K562 (cell line): ENCODE data around the gene SLC27A6. TPM values are rescaled to one million over a fixed set of nuclear protein-coding genes. Genes with fewer than 3 reads are reported as not detected.

Source experiments
- ARID3A ChIP-seq: IDR thresholded peaks from 2 replicates; pipeline ENCODE4 v1.6.1; 2012; ENCODE audit warnings: low read depth, low read length, improper control_type of control experiment, borderline replicate concordance
- ATF1 ChIP-seq, 2 experiments: fragments of 450-650 bp in 1 of 2; IDR thresholded peaks; 2 replicates each; pipeline ENCODE4 v1.6.1; 2016; ENCODE audit warnings: missing compliant biosample characterization in 1 of 2, missing genetic modification characterization in 1 of 2
- ATF7 ChIP-seq: fragments of 450-650 bp; IDR thresholded peaks from 2 replicates; pipeline ENCODE4 v1.7.1; 2014; ENCODE audit warnings: mild to moderate bottlenecking, moderate library complexity
- HNRNPUL1 ChIP-seq: fragments of 200-400 bp; formaldehyde crosslinking; IDR thresholded peaks from 2 replicates; pipeline ENCODE4 v1.6.1; 2017; ENCODE audit warnings: low read length
- NCOA1 ChIP-seq: fragments of 450-650 bp; IDR thresholded peaks from 2 replicates; pipeline ENCODE4 v1.6.1; 2016; ENCODE audit warnings: low read depth
- NEUROD1 ChIP-seq: fragments of 150-350 bp; IDR thresholded peaks from 2 replicates; pipeline ENCODE4 v1.6.1; 2014; ENCODE audit warnings: borderline replicate concordance, low read length, low read depth; ENCODE audit not compliant: partially characterized antibody
- NFIC ChIP-seq: fragments of 450-650 bp; IDR thresholded peaks from 2 replicates; pipeline ENCODE4 v1.6.1; 2017; ENCODE audit warnings: mild to moderate bottlenecking, inconsistent platforms
- NR2C2 ChIP-seq, 2 experiments: fragments of 200-800 bp in 1 of 2; sonication (Bioruptor generic) in 1 of 2; sonication (generic) in 1 of 2; formaldehyde crosslinking in 1 of 2; IDR thresholded peaks; 2 replicates each; pipeline versions ENCODE4 v1.6.1 to v1.8.0; 2016 to 2022; ENCODE audit warnings: mild to moderate bottlenecking in 1 of 2, missing compliant biosample characterization in 1 of 2, missing genetic modification characterization in 1 of 2, missing genetic modification reagents in 1 of 2
- RCOR1 ChIP-seq, 2 experiments: IDR thresholded peaks; 2 replicates each; pipeline ENCODE4 v1.6.1; 2012; ENCODE audit warnings: low read depth in 2 of 2, low read length in 2 of 2, borderline replicate concordance in 1 of 2, improper control_type of control experiment in 1 of 2
- SETDB1 ChIP-seq: IDR thresholded peaks from one replicate; pipeline ENCODE4 v1.6.1; 2012; ENCODE audit warnings: low read length, control low read depth, inconsistent platforms
- TAF7 ChIP-seq: fragments of 450-650 bp; IDR thresholded peaks from 2 replicates; pipeline ENCODE4 v1.6.1; 2016; ENCODE audit warnings: missing genetic modification characterization, missing compliant biosample characterization
- TRIM24 ChIP-seq, 2 experiments: fragments of 450-650 bp; IDR thresholded peaks; 2 replicates each; pipeline ENCODE4 v1.6.1; 2016
- XRCC4 ChIP-seq: IDR thresholded peaks from one replicate; pipeline ENCODE4 v1.6.1; 2011; ENCODE audit not compliant: insufficient read depth, insufficient read length; ENCODE audit errors: extremely low read depth
- XRCC5 ChIP-seq: fragments of 200-400 bp; formaldehyde crosslinking; IDR thresholded peaks from 2 replicates; pipeline ENCODE4 v1.6.1; 2017; ENCODE audit warnings: low read depth, mild to moderate bottlenecking, low read length
- ZNF124 ChIP-seq: sonication (generic); formaldehyde crosslinking; IDR thresholded peaks from 2 replicates; pipeline ENCODE4 v1.8.1; 2022; ENCODE audit warnings: missing genetic modification reagents
- ZNF232 ChIP-seq: sonication (generic); formaldehyde crosslinking; IDR thresholded peaks from 2 replicates; pipeline ENCODE4 v1.8.0; 2022; ENCODE audit warnings: mild to moderate bottlenecking, missing genetic modification reagents
- ZNF584 ChIP-seq: fragments of 200-800 bp; sonication (Bioruptor generic); IDR thresholded peaks from 2 replicates; pipeline ENCODE4 v1.6.1; 2016; ENCODE audit warnings: low read depth, mild to moderate bottlenecking, missing genetic modification characterization, missing compliant biosample characterization
- polyA plus RNA-seq, 8 experiments: library from polyadenylated mRNA; depleted of rRNA in 4 of 8; stranded (reverse) in 5 of 8; unstranded in 3 of 8; fragments of >200 nt; fragmentation: Nextera tagmentation in 2 of 8; fragmentation: Illumina TruSeq in 1 of 8; extraction: Ambion mirVana in 2 of 8; extraction: Trizol in 1 of 8; gene quantifications; 2 replicates each; pipeline versions ENCODE4 v1.2.1 to v1.2.3, GENCODE V29; 2011 to 2014; ENCODE audit warnings: inconsistent platforms in 1 of 8, missing spikeins in 1 of 8
- total RNA-seq, 7 experiments: library from RNA; depleted of rRNA in 6 of 7; stranded (reverse); fragments of >200 nt in 6 of 7; fragmentation: Illumina TruSeq in 2 of 7; extraction: Trizol in 2 of 7; gene quantifications; 2 replicates each; pipeline versions ENCODE4 v1.2.1 to v1.2.3, GENCODE V29; 2011 to 2021; ENCODE audit warnings: low replicate concordance in 1 of 7
- TF ChIP-seq, protein P1 (sequence below): fragments of 450-650 bp; formaldehyde crosslinking; IDR thresholded peaks from 2 replicates; pipeline ENCODE4 v1.4.0; 2022; ENCODE audit warnings: missing genetic modification characterization
- TF ChIP-seq, protein P2 (sequence below): sonication (generic); formaldehyde crosslinking; IDR thresholded peaks from 2 replicates; pipeline ENCODE4 v1.8.1; 2022; ENCODE audit warnings: missing genetic modification reagents
- TF ChIP-seq, protein P3 (sequence below): fragments of 450-650 bp; IDR thresholded peaks from 2 replicates; pipeline ENCODE4 v1.6.1; 2016; ENCODE audit warnings: low read depth, mild to moderate bottlenecking, moderate library complexity

The SLC27A6 gene
- total and polyA plus RNA-seq, 9 of the 15 experiments (the other 6 are each of a cell fraction or from before 2014, with no cell fraction given): 0.56 to 1.9 (median 1.2) TPM

- TF ChIP-seq ARID3A (peak; percentile 92; the same call in 1 of the 2 replicates), HNRNPUL1 (no peak), TRIM24 (IDR thresholded peaks at IDR 0.05) (peak; percentile 82 to 87), NCOA1 (peak; percentile 72), RCOR1 (IDR thresholded peaks at IDR 0.05; ENCODE audit: borderline replicate concordance in 1 of 2, low read depth in 2 of 2, low read length in 2 of 2) (peak in 1 of 2 experiments; percentile 79; a peak in 1 of 4 replicates), ZNF124 (CRISPR knock-in tag) (no peak), XRCC4 (no peak), SETDB1 (no peak), NFIC (peak; percentile 70), ATF7 (peak; percentile 50), XRCC5 (no peak), NR2C2 (CRISPR knock-in tag; IDR thresholded peaks at IDR 0.05) (no peak), NR2C2 (tag; IDR thresholded peaks at IDR 0.05) (peak; percentile 83), ZNF584 (CRISPR knock-in tag) (no peak), NEUROD1 (peak; percentile 41), TAF7 (tag) (no peak), ATF1 (CRISPR knock-in tag; IDR thresholded peaks at IDR 0.05) (no peak), ATF1 (tag; IDR thresholded peaks at IDR 0.05) (0 out of 2 replicates have a peak, but pooled peaks have one; percentile 22), ZNF232 (no peak)
- TF ChIP-seq, protein P1, sequence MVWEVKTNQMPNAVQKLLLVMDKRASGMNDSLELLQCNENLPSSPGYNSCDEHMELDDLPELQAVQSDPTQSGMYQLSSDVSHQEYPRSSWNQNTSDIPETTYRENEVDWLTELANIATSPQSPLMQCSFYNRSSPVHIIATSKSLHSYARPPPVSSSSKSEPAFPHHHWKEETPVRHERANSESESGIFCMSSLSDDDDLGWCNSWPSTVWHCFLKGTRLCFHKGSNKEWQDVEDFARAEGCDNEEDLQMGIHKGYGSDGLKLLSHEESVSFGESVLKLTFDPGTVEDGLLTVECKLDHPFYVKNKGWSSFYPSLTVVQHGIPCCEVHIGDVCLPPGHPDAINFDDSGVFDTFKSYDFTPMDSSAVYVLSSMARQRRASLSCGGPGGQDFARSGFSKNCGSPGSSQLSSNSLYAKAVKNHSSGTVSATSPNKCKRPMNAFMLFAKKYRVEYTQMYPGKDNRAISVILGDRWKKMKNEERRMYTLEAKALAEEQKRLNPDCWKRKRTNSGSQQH (CRISPR knock-in tag): no peak
- TF ChIP-seq, protein P2, sequence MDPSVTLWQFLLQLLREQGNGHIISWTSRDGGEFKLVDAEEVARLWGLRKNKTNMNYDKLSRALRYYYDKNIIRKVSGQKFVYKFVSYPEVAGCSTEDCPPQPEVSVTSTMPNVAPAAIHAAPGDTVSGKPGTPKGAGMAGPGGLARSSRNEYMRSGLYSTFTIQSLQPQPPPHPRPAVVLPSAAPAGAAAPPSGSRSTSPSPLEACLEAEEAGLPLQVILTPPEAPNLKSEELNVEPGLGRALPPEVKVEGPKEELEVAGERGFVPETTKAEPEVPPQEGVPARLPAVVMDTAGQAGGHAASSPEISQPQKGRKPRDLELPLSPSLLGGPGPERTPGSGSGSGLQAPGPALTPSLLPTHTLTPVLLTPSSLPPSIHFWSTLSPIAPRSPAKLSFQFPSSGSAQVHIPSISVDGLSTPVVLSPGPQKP: no peak
- TF ChIP-seq, protein P3, sequence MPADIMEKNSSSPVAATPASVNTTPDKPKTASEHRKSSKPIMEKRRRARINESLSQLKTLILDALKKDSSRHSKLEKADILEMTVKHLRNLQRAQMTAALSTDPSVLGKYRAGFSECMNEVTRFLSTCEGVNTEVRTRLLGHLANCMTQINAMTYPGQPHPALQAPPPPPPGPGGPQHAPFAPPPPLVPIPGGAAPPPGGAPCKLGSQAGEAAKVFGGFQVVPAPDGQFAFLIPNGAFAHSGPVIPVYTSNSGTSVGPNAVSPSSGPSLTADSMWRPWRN: peak; percentile 16; the same call in 1 of the 2 replicates
Observed at GRCh38 chr5:129082225-129083136, 117.2 kb downstream of the SLC27A6 start (continued).
